CD4-positive, alpha-beta T cell (primary cell): Measurements from ENCODE around the gene SLC37A1. TPM values are rescaled to one million over a fixed set of nuclear protein-coding genes. Genes with fewer than 3 reads are reported as not detected.

Experiments
- ATAC-seq: fragments of 200-7000 bp; cut with Tn5 transposase; one replicate; pipeline ENCODE4 v1.10.0; 2022; ENCODE audit warnings: mild to moderate bottlenecking; ENCODE audit not compliant: poor library complexity
- CTCF ChIA-PET: fragments of 350-600 bp; sonication (Branson Sonifier 250); formaldehyde crosslinking; loops from one replicate; lab custom pipeline; 2021; ENCODE audit warnings: antibody characterized with exemption, inconsistent platforms; lab: Charles Lee
- POLR2A ChIA-PET: fragments of 350-600 bp; sonication (Branson Sonifier 250); formaldehyde crosslinking; loops from one replicate; lab custom pipeline; 2021; ENCODE audit warnings: antibody characterized with exemption, inconsistent platforms; lab: Charles Lee
- DNase-seq, 14 experiments: peaks; one replicate each; pipeline ENCODE4 v3.0.0-alpha.2; 2013 to 2020; ENCODE audit warnings: mixed read lengths in 2 of 14
- H3K27ac ChIP-seq, 2 donors: one replicate each; pipeline versions ENCODE4 v1.5.1 to v1.7.0; 2013; ENCODE audit warnings: low read length in 2 of 2, low read depth in 1 of 2, mild to moderate bottlenecking in 1 of 2
- H3K27me3 ChIP-seq, 2 experiments: 1 replicate in 1 of 2; 2 replicates in 1 of 2; pipeline versions ENCODE4 v1.6.1 to v1.7.0; 2013; ENCODE audit warnings: low read length in 2 of 2, control low read depth in 1 of 2, mild to moderate bottlenecking in 1 of 2, moderate library complexity in 1 of 2; ENCODE audit not compliant: insufficient read depth in 2 of 2, control insufficient read depth in 1 of 2
- H3K36me3 ChIP-seq: one replicate; pipeline ENCODE4 v1.6.1; 2013; ENCODE audit warnings: low read length, control low read depth; ENCODE audit not compliant: insufficient read depth
- H3K4me1 ChIP-seq: one replicate; pipeline ENCODE4 v1.6.1; 2013; ENCODE audit warnings: low read length, control low read depth; ENCODE audit not compliant: insufficient read depth
- H3K4me3 ChIP-seq: one replicate; pipeline ENCODE4 v1.5.1; 2013; ENCODE audit warnings: mild to moderate bottlenecking, low read length, moderate library complexity
- H3K9me3 ChIP-seq, 2 experiments: 1 replicate in 1 of 2; 2 replicates in 1 of 2; pipeline versions ENCODE4 v1.6.1 to v1.7.0; 2013; ENCODE audit warnings: low read length in 2 of 2, mild to moderate bottlenecking in 2 of 2, control low read depth in 1 of 2, moderate library complexity in 1 of 2; ENCODE audit not compliant: control insufficient read depth in 1 of 2, insufficient read depth in 1 of 2
- H3K27ac Mint-ChIP-seq: one replicate; pipeline ENCODE4 v1.8.0; 2020; ENCODE audit warnings: mixed read lengths
- H3K27me3 Mint-ChIP-seq: one replicate; pipeline ENCODE4 v1.8.0; 2021; ENCODE audit warnings: mixed read lengths
- H3K36me3 Mint-ChIP-seq: one replicate; pipeline ENCODE4 v1.8.0; 2021; ENCODE audit warnings: low read depth, mixed read lengths
- H3K4me1 Mint-ChIP-seq: one replicate; pipeline ENCODE4 v1.8.0; 2021; ENCODE audit warnings: low read depth, mixed read lengths
- H3K4me3 Mint-ChIP-seq: one replicate; pipeline ENCODE4 v1.8.0; 2020; ENCODE audit warnings: mild to moderate bottlenecking, mixed read lengths
- H3K9me3 Mint-ChIP-seq: one replicate; pipeline ENCODE4 v1.8.0; 2020; ENCODE audit warnings: mixed read lengths
- intact Hi-C, 2 experiments: fragments of 100-400 bp; cut with DNase I in 1 of 2; cut with micrococcal nuclease in 1 of 2; formaldehyde crosslinking; loops; one replicate each; pipeline versions ENCODE4 v1.15.1 to v1.9.0; 2023 to 2025; cut with DNase I, micrococcal nuclease
- total RNA-seq, 174 experiments: library from RNA in 2 of 174; stranded (reverse) in 2 of 174; gene quantifications; one replicate each; pipeline ENCODE4 v1.2.3 and lab custom pipeline; 2021 to 2026
- TF ChIP-seq, protein P1 (sequence below): fragments of 200-600 bp; IDR thresholded peaks from one replicate; pipeline ENCODE4 v1.8.0; 2022; ENCODE audit warnings: antibody characterized with exemption, mild to moderate bottlenecking

Gene SLC37A1
- total RNA-seq, 2 experiments from 2014 or later: 16.4 to 16.7 TPM

DNA sequence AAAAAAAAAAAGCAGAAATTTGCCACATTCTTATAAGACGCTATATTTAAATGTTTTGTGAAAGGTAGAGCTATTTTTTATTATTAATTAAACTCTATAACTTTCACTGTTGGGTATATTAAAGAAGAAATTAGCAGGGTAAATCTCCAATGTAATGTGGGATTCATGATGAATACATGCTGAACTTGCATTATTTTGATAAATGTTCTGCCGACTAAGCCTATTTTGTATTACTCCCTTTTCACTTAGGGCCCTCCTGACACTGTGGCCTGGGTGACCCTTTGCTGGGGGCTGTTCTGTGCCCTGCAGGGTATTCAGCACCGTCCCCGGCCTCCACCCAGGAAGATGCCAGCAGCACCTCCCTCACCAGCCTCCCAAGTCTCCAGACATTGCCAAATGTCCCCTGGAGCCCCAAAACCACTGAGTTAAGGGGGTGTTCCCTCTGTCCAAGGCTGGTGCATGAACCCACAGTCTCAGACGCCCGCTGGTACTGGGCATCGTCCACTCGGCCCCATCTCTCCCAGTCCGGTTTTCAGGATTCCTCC is 40.1 kb upstream of the SLC37A1 start:
- Mint-ChIP-seq H3K27ac (no peak overlapping the region), H3K4me3 (no peak overlapping the region), H3K9me3 (no peaks in the 10 kb centered on the region), H3K4me1 (no peaks in the 10 kb centered on the region), H3K27me3 (no peaks in the 10 kb centered on the region), H3K36me3 (no peaks in the 10 kb centered on the region)
- Histone ChIP-seq H3K36me3 (no peaks in the 10 kb centered on the region), H3K27me3 (no peaks in the 10 kb centered on the region), H3K4me1 (no peaks in the 10 kb centered on the region), H3K27ac (no peak overlapping the region), H3K4me3 (no peak overlapping the region), H3K9me3 (no peaks in the 10 kb centered on the region)
- TF ChIP-seq, protein P1, sequence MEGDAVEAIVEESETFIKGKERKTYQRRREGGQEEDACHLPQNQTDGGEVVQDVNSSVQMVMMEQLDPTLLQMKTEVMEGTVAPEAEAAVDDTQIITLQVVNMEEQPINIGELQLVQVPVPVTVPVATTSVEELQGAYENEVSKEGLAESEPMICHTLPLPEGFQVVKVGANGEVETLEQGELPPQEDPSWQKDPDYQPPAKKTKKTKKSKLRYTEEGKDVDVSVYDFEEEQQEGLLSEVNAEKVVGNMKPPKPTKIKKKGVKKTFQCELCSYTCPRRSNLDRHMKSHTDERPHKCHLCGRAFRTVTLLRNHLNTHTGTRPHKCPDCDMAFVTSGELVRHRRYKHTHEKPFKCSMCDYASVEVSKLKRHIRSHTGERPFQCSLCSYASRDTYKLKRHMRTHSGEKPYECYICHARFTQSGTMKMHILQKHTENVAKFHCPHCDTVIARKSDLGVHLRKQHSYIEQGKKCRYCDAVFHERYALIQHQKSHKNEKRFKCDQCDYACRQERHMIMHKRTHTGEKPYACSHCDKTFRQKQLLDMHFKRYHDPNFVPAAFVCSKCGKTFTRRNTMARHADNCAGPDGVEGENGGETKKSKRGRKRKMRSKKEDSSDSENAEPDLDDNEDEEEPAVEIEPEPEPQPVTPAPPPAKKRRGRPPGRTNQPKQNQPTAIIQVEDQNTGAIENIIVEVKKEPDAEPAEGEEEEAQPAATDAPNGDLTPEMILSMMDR: no peak
- ChIA-PET POLR2A (no interaction called here), CTCF (interaction anchor here (0.7 kb wide), 1 partner anchor 52 kb away, joined by 4 read pairs; no protein-coding TSS in a partner anchor)
- ATAC-seq (no peak), DNase-seq (no peak)
- intact Hi-C loops: no loop called here

DNA sequence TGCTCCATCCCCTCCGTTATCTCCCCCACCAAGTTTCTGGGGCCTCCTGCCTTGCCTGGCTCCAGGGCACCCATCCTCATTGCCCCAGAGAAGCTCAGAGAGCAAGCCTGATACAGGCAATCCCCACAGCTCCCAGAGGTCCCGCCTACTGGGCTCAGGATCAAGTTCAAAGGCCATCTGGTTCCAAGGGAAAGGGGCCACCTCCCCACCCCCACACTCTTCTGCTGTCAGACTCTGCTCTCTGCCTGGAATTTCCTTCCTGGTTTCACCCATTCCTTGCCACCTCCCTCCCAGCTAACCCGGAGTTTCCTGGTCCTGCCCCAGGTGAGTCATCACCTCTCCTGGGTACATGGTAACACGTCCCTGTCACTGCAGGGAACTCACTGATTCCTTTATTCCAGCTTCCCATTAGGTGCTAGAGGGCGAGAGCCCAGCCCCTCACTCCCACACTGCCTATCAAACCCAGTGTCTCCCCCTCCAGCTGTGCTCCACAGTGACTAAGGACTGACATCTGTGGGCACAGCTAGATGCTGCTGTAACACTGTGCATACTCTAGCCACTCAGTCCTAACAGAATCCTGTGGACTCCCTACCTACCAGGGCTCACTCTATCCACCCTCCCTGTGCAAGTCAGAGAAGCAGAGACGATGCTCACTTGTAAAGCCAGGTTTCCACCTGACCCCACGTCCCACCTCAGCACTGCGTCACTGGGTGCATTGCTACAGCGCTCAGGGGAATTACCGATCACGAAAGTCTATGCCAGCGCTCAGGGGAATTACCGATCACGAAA is 39.4 kb upstream of the SLC37A1 start:
- Mint-ChIP-seq H3K27ac (no peak overlapping the region), H3K4me1 (no peaks in the 10 kb centered on the region), H3K36me3 (no peaks in the 10 kb centered on the region), H3K4me3 (no peak overlapping the region), H3K9me3 (no peaks in the 10 kb centered on the region), H3K27me3 (no peaks in the 10 kb centered on the region)
- DNase-seq (peak in 2 of 14 experiments; percentile 14 to 51), ATAC-seq (peak; percentile 59)
- no peaks in the 10 kb centered on the region for H3K27me3 ChIP-seq
- ChIA-PET POLR2A (no interaction called here), CTCF (no interaction called here)
- no peaks in the 10 kb centered on the region for H3K36me3 ChIP-seq
- H3K4me1 ChIP-seq: no peaks in the 10 kb centered on the region
- TF ChIP-seq, protein P1: no peak
- intact Hi-C loops: no loop called here
- no peak overlapping the region for H3K27ac ChIP-seq
- H3K9me3 ChIP-seq: no peaks in the 10 kb centered on the region
- no peak overlapping the region for H3K4me3 ChIP-seq

DNA sequence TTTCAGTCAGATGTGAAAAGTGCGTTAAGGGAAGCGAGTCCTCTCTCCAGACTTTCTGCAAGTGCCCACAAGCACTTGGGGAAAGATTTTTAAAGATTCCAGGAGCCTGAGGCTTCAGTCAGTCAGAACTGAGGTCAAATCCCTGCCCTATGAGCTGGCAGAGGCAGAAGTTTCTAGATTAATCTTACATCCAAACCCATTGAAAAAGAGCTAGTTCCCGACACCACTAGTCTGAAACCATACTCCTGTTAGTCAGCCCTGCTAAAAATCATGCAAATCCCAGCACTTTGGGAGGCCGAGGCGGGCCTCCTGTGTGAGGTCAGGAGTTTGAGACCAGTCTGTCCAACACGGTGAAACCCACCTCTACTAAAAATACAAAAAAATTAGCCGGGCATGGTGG is 38.6 kb upstream of the SLC37A1 start:
- Mint-ChIP-seq H3K36me3 (no peaks in the 10 kb centered on the region), H3K27ac (no peak overlapping the region), H3K4me3 (no peak overlapping the region), H3K9me3 (no peaks in the 10 kb centered on the region), H3K27me3 (no peaks in the 10 kb centered on the region), H3K4me1 (peaks cover 7% of the 10 kb centered on the region)
- intact Hi-C loops: no loop called here
- H3K4me1 ChIP-seq: no peaks in the 10 kb centered on the region
- ChIA-PET POLR2A (no interaction called here), CTCF (interaction anchor here (0.7 kb wide), 1 partner anchor 51 kb away, joined by 3 read pairs; no protein-coding TSS in a partner anchor)
- DNase-seq (no peak), ATAC-seq (no peak)
- no peaks in the 10 kb centered on the region for H3K9me3 ChIP-seq
- H3K4me3 ChIP-seq: no peak overlapping the region
- H3K27ac ChIP-seq: no peak overlapping the region
- H3K27me3 ChIP-seq: no peaks in the 10 kb centered on the region
- H3K36me3 ChIP-seq: no peaks in the 10 kb centered on the region
- TF ChIP-seq, protein P1: no peak
